ENCODE data around the gene RPL41.

Gene RPL41

DNA sequence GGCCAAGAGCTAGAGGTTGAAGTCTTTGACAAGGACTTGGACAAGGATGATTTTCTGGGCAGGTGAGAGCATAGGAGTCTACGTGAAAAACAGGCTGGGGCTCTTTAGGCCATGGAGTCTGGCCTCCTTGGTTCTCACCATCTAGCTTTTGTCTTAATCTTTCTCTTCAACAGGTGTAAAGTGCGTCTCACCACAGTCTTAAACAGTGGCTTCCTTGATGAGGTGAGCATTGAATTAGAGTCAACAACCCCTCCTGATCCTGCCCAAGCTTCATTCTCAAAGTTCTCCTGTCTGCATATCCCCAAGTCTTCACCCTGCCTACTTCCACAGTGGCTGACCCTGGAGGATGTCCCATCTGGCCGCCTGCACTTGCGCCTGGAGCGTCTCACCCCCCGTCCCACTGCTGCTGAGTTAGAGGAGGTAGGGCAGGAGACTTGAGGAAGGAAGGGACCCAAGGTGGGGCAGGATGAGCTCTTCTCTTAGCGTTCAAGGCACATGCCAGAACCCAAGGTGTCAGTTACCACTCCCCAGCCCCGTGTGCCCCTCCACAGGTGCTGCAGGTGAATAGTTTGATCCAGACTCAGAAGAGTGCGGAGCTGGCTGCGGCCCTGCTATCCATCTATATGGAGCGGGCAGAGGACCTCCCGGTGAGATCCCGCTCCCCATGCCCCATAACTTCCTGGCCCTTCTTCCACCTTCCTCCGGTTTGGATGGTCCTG is 21.6 kb downstream of the RPL41 start:
- no peak for TF ChIP-seq CTCF (IDR thresholded peaks at IDR 0.05)
- TF ChIP-seq ZFX (IDR thresholded peaks at IDR 0.05; ENCODE audit: borderline replicate concordance): no peak
- H3K27ac ChIP-seq: no peak overlapping the region

DNA sequence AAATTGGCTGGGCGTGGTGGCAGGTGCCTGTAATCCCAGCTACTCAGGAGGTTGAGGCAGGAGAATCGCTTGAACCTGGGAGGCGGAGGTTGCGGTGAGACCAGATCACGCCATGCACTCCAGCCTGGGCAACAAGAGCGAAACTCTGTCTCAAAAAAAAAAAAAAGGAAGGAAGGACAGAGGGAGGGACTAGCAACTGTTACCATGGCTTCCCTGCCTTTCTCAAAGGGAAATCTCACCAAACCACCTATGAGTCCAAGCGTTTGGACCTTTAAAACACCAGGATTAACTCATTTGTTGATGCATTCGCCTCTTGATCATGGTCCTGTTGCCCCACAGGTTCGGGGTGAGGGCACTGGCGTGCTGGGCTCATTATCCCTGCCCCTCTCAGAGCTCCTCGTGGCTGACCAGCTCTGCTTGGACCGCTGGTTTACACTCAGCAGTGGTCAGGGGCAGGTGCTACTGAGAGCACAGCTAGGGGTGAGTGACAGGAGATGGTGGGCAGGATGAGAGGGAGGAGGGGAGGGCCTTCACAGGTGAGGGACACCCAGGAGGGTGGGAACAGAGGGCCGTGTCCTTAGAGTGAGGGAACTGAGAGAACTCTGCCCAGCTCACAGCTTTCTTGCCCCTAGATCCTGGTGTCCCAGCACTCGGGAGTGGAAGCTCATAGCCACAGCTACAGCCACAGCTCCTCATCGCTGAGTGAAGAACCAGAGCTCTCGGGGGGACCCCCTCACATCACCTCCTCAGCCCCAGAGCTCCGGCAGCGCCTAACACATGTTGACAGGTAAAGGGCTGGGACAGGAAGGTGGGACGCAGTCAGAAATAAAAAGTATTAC is 25.7 kb downstream of the RPL41 start:
- peak overlapping the region; percentile 14 for H3K27ac ChIP-seq
- no peak for TF ChIP-seq ZFX (IDR thresholded peaks at IDR 0.05; ENCODE audit: borderline replicate concordance)

DNA sequence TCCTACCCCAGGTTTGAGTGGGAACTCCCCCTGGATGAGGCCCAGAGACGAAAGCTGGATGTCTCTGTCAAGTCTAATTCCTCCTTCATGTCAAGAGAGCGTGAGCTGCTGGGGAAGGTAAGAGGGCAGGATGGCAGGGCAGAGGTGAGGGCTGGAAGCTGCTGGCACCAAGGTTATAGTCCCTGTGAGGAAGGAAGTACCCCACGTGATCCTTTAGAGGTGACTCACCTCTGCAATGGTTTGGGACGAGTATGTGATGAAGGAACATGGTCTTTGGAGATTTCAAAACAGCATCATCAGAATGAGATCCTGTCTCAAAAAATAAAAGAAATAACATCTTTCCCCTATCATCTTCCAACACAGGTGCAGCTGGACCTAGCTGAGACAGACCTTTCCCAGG is 26.8 kb downstream of the RPL41 start:
- TF ChIP-seq ZFX (IDR thresholded peaks at IDR 0.05; ENCODE audit: borderline replicate concordance): no peak
- no peak for TF ChIP-seq CTCF (IDR thresholded peaks at IDR 0.05)
- H3K27ac ChIP-seq: peak overlapping the region; percentile 14; the same call in 1 of the 2 replicates

GRCh38 chr12:56143870-56144269 is 27.4 kb downstream of the RPL41 start:
- H3K27ac ChIP-seq: peak overlapping the region; percentile 24; the same call in 1 of the 2 replicates
- no peak for TF ChIP-seq ZFX (IDR thresholded peaks at IDR 0.05; ENCODE audit: borderline replicate concordance)
- no peak for TF ChIP-seq CTCF (IDR thresholded peaks at IDR 0.05)

DNA sequence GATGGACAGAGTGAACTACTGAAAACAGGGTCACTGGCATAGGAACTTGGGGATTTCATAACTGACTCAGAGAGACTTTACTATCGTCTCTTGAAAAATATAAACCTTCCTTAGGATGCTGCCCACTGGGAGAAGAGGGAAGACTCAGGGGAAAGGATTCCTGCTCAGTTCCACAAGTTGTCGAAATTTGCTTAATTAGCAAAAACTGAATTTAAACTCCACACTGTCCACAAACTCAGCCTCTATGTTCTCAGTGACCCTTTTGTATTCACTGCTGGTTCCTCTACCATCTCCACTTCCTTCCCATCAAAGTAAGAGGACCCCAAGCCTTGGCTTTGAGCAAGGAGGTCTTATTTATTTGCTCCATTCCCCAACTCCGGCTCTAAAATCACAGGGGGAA is 28.8 kb downstream of the RPL41 start:
- peak overlapping the region; percentile 24; the same call in 1 of the 2 replicates for H3K27ac ChIP-seq
- no peak for TF ChIP-seq ZFX (IDR thresholded peaks at IDR 0.05; ENCODE audit: borderline replicate concordance)
- no peak for TF ChIP-seq CTCF (IDR thresholded peaks at IDR 0.05)

DNA sequence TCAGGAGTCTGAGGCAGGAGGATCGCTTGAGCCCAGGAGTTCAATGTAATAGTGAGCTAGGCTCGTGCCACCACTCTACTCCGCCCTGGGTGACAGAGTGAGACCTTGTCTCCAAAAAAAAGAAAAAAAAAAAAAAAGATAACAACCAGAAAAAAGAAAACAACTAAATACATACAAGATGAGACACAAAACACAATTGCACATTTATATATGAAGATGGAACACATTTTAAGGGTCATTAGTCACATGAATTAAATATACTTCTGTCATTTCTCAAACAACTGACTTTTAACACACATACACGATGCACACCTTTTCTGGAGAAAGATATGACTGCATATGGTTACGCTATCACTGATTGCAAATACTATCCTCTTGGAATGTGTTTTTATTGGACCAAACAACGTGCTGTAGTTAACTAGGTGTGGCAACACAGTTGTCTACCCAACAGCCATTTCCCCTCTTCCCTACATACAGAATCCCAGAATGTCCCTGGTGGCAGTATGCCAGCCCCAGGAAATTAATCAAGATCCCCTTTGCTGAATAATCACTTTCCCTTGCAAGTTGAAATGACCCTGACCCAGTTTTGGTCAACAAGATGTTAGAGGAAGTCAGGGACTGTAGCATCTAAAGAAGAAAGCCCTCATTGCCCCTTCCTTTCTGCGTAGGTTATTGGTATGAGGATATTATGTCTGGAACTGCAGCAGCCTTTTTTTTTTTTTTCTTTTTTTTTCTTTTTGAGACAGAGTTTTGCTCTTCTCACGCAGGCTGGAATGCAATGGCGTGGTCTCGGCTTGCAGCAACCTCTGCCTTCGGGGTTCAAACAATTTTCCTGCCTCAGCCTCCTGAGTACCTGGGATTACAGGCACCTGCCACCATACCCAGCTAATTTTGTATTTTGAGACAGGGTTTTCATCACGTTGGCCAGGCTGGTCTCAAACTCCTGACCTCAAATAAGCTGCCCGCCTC is 30.3 kb downstream of the RPL41 start:
- H3K27ac ChIP-seq: peak overlapping the region; percentile 38
- no peak for TF ChIP-seq CTCF (IDR thresholded peaks at IDR 0.05)
- no peak for TF ChIP-seq ZFX (IDR thresholded peaks at IDR 0.05; ENCODE audit: borderline replicate concordance)

DNA sequence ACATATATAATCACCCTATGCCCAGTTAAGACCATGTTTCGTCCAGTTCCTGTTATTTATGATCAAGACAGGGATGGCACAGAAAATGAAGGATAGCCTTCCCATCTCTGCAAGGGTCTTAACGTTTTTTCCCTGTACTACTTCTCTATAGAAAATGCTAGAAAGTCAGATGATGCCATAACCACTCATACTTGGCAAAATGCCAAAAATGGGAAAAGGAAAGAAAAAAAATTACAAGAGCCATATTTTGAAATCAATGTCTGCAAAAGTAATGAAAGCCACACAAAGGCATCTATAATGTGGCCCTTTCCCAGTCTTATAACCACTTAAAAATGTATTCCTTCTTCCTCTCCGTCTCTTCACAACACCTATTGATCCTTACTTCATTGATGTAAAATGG is 34.1 kb downstream of the RPL41 start:
- TF ChIP-seq ZFX (IDR thresholded peaks at IDR 0.05; ENCODE audit: borderline replicate concordance) (no peak), CTCF (IDR thresholded peaks at IDR 0.05) (no peak)
- peak overlapping the region; percentile 99 for H3K27ac ChIP-seq

Measured in 22Rv1 (cell line).